Panc1 (cell line): ENCODE data around the gene CATSPERE.

Experiments
- POLR2AphosphoS5 ChIP-seq: IDR thresholded peaks from 2 replicates; pipeline ENCODE4 v1.6.1; 2012; ENCODE audit warnings: mild to moderate bottlenecking, low read depth, low read length, moderate library complexity
- SIN3A ChIP-seq: IDR thresholded peaks from 2 replicates; pipeline ENCODE4 v1.6.1; 2012; ENCODE audit warnings: low read depth, mild to moderate bottlenecking, low read length, moderate library complexity, borderline replicate concordance; ENCODE audit not compliant: insufficient read depth
- TCF7L2 ChIP-seq: IDR thresholded peaks from 2 replicates; pipeline ENCODE4 v1.6.1; 2011; ENCODE audit warnings: mild to moderate bottlenecking, low read depth, low read length, inconsistent platforms
- TF ChIP-seq, protein P1 (sequence below): fragments of 450-650 bp; IDR thresholded peaks from 2 replicates; pipeline ENCODE4 v1.5.1; 2017; ENCODE audit warnings: mild to moderate bottlenecking
- TF ChIP-seq, protein P2 (sequence below), 2 experiments: IDR thresholded peaks; 2 replicates each; pipeline ENCODE4 v1.6.1; 2011 to 2012; ENCODE audit warnings: low read depth in 2 of 2, control low read depth in 1 of 2, low read length in 1 of 2, mild to moderate bottlenecking in 1 of 2, moderate library complexity in 1 of 2; ENCODE audit not compliant: insufficient read depth in 1 of 2

DNA sequence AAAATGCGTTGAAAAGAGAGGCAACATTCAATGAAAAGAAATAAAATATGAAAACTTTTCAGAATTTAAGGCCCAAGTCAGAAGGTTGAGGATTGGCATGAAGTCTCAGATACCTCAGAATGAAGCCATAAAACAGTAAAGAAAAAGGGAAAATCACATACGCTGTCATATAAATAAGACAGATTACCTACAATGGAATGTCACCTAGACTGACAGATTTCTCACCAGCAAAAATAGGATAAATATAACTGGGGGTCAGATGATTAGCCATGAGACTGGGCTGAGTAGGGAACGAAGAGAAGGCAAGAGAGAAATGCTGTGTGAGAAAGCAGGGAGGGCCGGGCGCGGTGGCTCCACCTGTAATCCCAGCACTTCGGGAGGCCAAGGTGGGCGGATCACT lies 140.3 kb downstream of the CATSPERE start:
- TF ChIP-seq, protein P1, sequence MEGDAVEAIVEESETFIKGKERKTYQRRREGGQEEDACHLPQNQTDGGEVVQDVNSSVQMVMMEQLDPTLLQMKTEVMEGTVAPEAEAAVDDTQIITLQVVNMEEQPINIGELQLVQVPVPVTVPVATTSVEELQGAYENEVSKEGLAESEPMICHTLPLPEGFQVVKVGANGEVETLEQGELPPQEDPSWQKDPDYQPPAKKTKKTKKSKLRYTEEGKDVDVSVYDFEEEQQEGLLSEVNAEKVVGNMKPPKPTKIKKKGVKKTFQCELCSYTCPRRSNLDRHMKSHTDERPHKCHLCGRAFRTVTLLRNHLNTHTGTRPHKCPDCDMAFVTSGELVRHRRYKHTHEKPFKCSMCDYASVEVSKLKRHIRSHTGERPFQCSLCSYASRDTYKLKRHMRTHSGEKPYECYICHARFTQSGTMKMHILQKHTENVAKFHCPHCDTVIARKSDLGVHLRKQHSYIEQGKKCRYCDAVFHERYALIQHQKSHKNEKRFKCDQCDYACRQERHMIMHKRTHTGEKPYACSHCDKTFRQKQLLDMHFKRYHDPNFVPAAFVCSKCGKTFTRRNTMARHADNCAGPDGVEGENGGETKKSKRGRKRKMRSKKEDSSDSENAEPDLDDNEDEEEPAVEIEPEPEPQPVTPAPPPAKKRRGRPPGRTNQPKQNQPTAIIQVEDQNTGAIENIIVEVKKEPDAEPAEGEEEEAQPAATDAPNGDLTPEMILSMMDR, result no peak
- TF ChIP-seq SIN3A (no peak), POLR2AphosphoS5 (no peak), TCF7L2 (no peak)
- TF ChIP-seq, protein P2, sequence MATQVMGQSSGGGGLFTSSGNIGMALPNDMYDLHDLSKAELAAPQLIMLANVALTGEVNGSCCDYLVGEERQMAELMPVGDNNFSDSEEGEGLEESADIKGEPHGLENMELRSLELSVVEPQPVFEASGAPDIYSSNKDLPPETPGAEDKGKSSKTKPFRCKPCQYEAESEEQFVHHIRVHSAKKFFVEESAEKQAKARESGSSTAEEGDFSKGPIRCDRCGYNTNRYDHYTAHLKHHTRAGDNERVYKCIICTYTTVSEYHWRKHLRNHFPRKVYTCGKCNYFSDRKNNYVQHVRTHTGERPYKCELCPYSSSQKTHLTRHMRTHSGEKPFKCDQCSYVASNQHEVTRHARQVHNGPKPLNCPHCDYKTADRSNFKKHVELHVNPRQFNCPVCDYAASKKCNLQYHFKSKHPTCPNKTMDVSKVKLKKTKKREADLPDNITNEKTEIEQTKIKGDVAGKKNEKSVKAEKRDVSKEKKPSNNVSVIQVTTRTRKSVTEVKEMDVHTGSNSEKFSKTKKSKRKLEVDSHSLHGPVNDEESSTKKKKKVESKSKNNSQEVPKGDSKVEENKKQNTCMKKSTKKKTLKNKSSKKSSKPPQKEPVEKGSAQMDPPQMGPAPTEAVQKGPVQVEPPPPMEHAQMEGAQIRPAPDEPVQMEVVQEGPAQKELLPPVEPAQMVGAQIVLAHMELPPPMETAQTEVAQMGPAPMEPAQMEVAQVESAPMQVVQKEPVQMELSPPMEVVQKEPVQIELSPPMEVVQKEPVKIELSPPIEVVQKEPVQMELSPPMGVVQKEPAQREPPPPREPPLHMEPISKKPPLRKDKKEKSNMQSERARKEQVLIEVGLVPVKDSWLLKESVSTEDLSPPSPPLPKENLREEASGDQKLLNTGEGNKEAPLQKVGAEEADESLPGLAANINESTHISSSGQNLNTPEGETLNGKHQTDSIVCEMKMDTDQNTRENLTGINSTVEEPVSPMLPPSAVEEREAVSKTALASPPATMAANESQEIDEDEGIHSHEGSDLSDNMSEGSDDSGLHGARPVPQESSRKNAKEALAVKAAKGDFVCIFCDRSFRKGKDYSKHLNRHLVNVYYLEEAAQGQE (IDR thresholded peaks at IDR 0.05; ENCODE audit: insufficient read depth in 1 of 2, low read depth in 2 of 2, low read length in 1 of 2), result no peak
